ENCODE data around the gene CEP295NL. TPM values are rescaled to one million over a fixed set of nuclear protein-coding genes. Genes with fewer than 3 reads are reported as not detected.

Gene CEP295NL
- total and polyA plus RNA-seq, 11 donors = 0.23 to 3.3 (median 0.52) TPM

- H3K9me3 ChIP-seq = no peaks in the 10 kb centered on the region
- H3K36me3 ChIP-seq = peaks cover 0 to 7% (median 0%) of the 10 kb centered on the region in 9 donors
- no peak overlapping the region for H3K4me3 ChIP-seq
- no peaks in the 10 kb centered on the region for H3K27me3 ChIP-seq
- peaks cover 13 to 75% (median 56%) of the 10 kb centered on the region in 12 donors for H3K4me1 ChIP-seq
- 81 to 89% (median 82%) methylated on average over 10 of the region's 10 CpGs for WGBS, 4 donors
- ATAC-seq (no peak), DNase-seq (no peak)
- peak overlapping the region in 5 of 12 donors; percentile 18 to 86 (median 33) for H3K27ac ChIP-seq
- intact Hi-C loops (cut with DNase I) = loop anchor here in 3 of 10 donors (5.0 kb wide), 1 partner anchor 33 kb away; no protein-coding TSS in a partner anchor
- TF ChIP-seq POLR2A (IDR thresholded peaks at IDR 0.05) = no peak
- TF ChIP-seq, protein P1, sequence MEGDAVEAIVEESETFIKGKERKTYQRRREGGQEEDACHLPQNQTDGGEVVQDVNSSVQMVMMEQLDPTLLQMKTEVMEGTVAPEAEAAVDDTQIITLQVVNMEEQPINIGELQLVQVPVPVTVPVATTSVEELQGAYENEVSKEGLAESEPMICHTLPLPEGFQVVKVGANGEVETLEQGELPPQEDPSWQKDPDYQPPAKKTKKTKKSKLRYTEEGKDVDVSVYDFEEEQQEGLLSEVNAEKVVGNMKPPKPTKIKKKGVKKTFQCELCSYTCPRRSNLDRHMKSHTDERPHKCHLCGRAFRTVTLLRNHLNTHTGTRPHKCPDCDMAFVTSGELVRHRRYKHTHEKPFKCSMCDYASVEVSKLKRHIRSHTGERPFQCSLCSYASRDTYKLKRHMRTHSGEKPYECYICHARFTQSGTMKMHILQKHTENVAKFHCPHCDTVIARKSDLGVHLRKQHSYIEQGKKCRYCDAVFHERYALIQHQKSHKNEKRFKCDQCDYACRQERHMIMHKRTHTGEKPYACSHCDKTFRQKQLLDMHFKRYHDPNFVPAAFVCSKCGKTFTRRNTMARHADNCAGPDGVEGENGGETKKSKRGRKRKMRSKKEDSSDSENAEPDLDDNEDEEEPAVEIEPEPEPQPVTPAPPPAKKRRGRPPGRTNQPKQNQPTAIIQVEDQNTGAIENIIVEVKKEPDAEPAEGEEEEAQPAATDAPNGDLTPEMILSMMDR (IDR thresholded peaks at IDR 0.05) = no peak
Measured at GRCh38 chr17:78888941-78889518, 14.0 kb downstream of the CEP295NL start.

DNA sequence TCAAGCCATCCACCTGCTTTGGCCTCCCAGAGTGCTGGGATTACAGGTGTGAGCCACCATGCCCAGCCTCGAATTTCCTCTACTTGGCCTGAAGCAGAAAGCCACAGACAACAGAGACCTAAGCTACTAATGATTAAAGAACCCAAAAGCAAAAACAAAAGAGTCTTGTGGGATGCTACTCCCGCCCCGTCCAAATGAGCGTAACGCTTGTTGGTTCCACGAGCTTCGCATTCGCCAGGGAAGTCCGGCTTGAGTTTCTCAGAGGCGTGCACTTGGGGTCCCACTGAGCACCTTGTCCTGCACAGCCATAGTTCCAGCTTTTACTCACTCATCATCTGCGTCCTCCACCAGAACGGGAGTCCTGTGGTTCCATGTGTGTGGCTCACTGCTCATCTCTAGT, 16.0 kb downstream of the CEP295NL start:
- TF ChIP-seq, protein P1 (IDR thresholded peaks at IDR 0.05) = no peak
- TF ChIP-seq POLR2A (IDR thresholded peaks at IDR 0.05) = no peak
- Histone ChIP-seq H3K4me1 (peaks cover 9 to 79% (median 60%) of the 10 kb centered on the region in 12 donors), H3K36me3 (peaks cover 0 to 7% (median 0%) of the 10 kb centered on the region in 9 donors), H3K4me3 (no peak overlapping the region), H3K27ac (peak overlapping the region in 1 of 12 donors; percentile 92), H3K9me3 (no peaks in the 10 kb centered on the region), H3K27me3 (no peaks in the 10 kb centered on the region)
- intact Hi-C loops (cut with DNase I) = loop anchor here in 3 of 10 donors (5.0 kb wide), 1 partner anchor 35 kb away; no protein-coding TSS in a partner anchor
- no peak for DNase-seq
- WGBS, 4 donors = 93 to 96% (median 95%) methylated on average over 12 of the region's 12 CpGs
- ATAC-seq = no peak

GRCh38 chr17:78885956-78886355, 17.0 kb downstream of the CEP295NL start:
- DNase-seq = no peak

More at GRCh38 chr17:78885956-78886355, 17.0 kb downstream of the CEP295NL start:
- Histone ChIP-seq H3K36me3 (peaks cover 0 to 5% (median 0%) of the 10 kb centered on the region in 9 donors), H3K9me3 (no peaks in the 10 kb centered on the region), H3K4me1 (peaks cover 9 to 77% (median 59%) of the 10 kb centered on the region in 12 donors), H3K27ac (peak overlapping the region in 7 of 12 donors; percentile 5 to 97 (median 31)), H3K4me3 (no peak overlapping the region), H3K27me3 (no peaks in the 10 kb centered on the region)
- intact Hi-C loops (cut with DNase I) = loop anchor here in 4 of 10 donors (2.0 to 5.0 kb wide), 2 partner anchors 36 to 39 kb away; partner anchors contain the start of gene TIMP2 (in 1 of the 4)
- TF ChIP-seq POLR2A (IDR thresholded peaks at IDR 0.05) = no peak
- TF ChIP-seq, protein P1 (IDR thresholded peaks at IDR 0.05) = no peak
- 84 to 91% (median 87%) methylated on average over 7 to 8 of the region's 8 CpGs for WGBS, 4 donors
- ATAC-seq = no peak
